GM12864 (cell line): ENCODE measurements around the gene ZIC1.

Experiments used
- DNase-seq: peaks from one replicate; pipeline ENCODE4 v3.0.0-alpha.2; 2011; ENCODE audit warnings: low read depth
- H3K4me3 ChIP-seq: 2 replicates; pipeline ENCODE4 v1.5.1; 2011; ENCODE audit warnings: mild to moderate bottlenecking, low read depth, low read length, control low read depth
- CTCF ChIP-seq: IDR thresholded peaks from 2 replicates; pipeline ENCODE4 v1.5.1; 2011; ENCODE audit warnings: low read depth, mild to moderate bottlenecking, moderate library complexity, low read length, control low read depth, inconsistent platforms; ENCODE audit errors: missing control alignments

The ZIC1 gene

GRCh38 chr3:147365196-147366115 lies 43.7 kb upstream of the ZIC1 start:
- no peak overlapping the region for H3K4me3 ChIP-seq
- TF ChIP-seq CTCF = no peak
- DNase-seq = no peak

GRCh38 chr3:147367676-147368075 lies 41.5 kb upstream of the ZIC1 start:
- DNase-seq = no peak
- no peak overlapping the region for H3K4me3 ChIP-seq
- TF ChIP-seq CTCF = no peak

- no peak overlapping the region for H3K4me3 ChIP-seq
- no peak for TF ChIP-seq CTCF
- DNase-seq = no peak
Measured at GRCh38 chr3:147368151-147368550, 41.0 kb upstream of the ZIC1 start.

GRCh38 chr3:147368561-147369221 lies 40.5 kb upstream of the ZIC1 start:
- no peak overlapping the region for H3K4me3 ChIP-seq
- TF ChIP-seq CTCF = no peak
- no peak for DNase-seq

- DNase-seq = no peak
- H3K4me3 ChIP-seq = no peak overlapping the region
- no peak for TF ChIP-seq CTCF
Measured at GRCh38 chr3:147369231-147369630, 39.9 kb upstream of the ZIC1 start.

GRCh38 chr3:147369661-147370123 lies 39.5 kb upstream of the ZIC1 start:
- no peak for DNase-seq
- H3K4me3 ChIP-seq = no peak overlapping the region
- TF ChIP-seq CTCF = no peak
